HCT116 (cell line): ENCODE results near the gene ARSG. TPM values are rescaled to one million over a fixed set of nuclear protein-coding genes. Genes with fewer than 3 reads are reported as not detected.

Experiments used
- ATAC-seq: fragments of 200-7000 bp; cut with Tn5 transposase; 2 replicates; pipeline ENCODE4 v1.9.1; 2020; ENCODE audit warnings: mild to moderate bottlenecking, moderate library complexity
- BruUV-seq: library from RNA; stranded (reverse); fragments of 400-500 nt; replicated peaks from 2 replicates; lab custom pipeline; 2021; lab: Mats Ljungman, UMichigan
- CTCF ChIA-PET: fragments of 300-600 bp; sonication (Branson Sonifier 250); formaldehyde crosslinking; loops from one replicate; lab custom pipeline; 2021; ENCODE audit warnings: antibody characterized with exemption; lab: Charles Lee
- POLR2A ChIA-PET: fragments of 300-600, 350-600 bp; sonication (Branson Sonifier 250); formaldehyde crosslinking; loops from one replicate; lab custom pipeline; 2021; ENCODE audit warnings: antibody characterized with exemption; lab: Charles Lee
- RAD21 ChIA-PET, 2 experiments: fragments of 300-600 bp; sonication (Branson Sonifier 250); formaldehyde crosslinking; loops; one replicate each; lab custom pipeline; 2023; ENCODE audit warnings: low total read pairs in 2 of 2; ENCODE audit not compliant: uncharacterized antibody in 2 of 2, unreplicated experiment in 2 of 2, low non-redundant PET in 1 of 2; lab: Charles Lee
- DNase-seq: peaks from one replicate; pipeline ENCODE4 v3.0.0-alpha.2; 2010; ENCODE audit warnings: low read depth, low spot score
- H2AFZ ChIP-seq: fragments of 200-600 bp; shearing (Covaris generic), sonication (generic); 2 replicates; pipeline ENCODE4 v1.6.1; 2017; ENCODE audit warnings: low read depth, mixed run types, mixed read lengths, antibody characterized with exemption, low read length; ENCODE audit not compliant: poor library complexity, severe bottlenecking
- H3K27ac ChIP-seq: 2 replicates; pipeline ENCODE4 v1.5.1; 2012; ENCODE audit warnings: low read depth, low read length
- H3K27me3 ChIP-seq: fragments of 200-600 bp; sonication (generic); 2 replicates; pipeline ENCODE4 v1.6.1; 2016; ENCODE audit warnings: mixed run types, low read length, mixed read lengths; ENCODE audit not compliant: insufficient read depth
- H3K36me3 ChIP-seq, 2 experiments: fragments of 200-500 bp in 1 of 2; fragments of 200-600 bp in 1 of 2; sonication (Bioruptor generic) in 1 of 2; sonication (generic) in 1 of 2; 2 replicates each; pipeline versions ENCODE4 v1.5.1 to v1.6.1; 2014 to 2016; ENCODE audit warnings: low read length in 2 of 2, inconsistent platforms in 1 of 2, mixed read lengths in 1 of 2, mixed run types in 1 of 2; ENCODE audit not compliant: insufficient read depth in 2 of 2, control insufficient read depth in 1 of 2
- H3K4me1 ChIP-seq, 2 experiments: fragments of 200-600 bp in 1 of 2; sonication (generic) in 1 of 2; 2 replicates each; pipeline versions ENCODE4 v1.5.1 to v1.6.1; 2012 to 2017; ENCODE audit warnings: low read length in 2 of 2, inconsistent platforms in 1 of 2, mild to moderate bottlenecking in 1 of 2, mixed read lengths in 1 of 2, mixed run types in 1 of 2, moderate library complexity in 1 of 2; ENCODE audit not compliant: insufficient read depth in 2 of 2, control insufficient read depth in 1 of 2
- H3K4me2 ChIP-seq: fragments of 200-600 bp; sonication (generic); 2 replicates; pipeline ENCODE4 v1.6.1; 2017; ENCODE audit warnings: mixed run types, low read length, mixed read lengths
- H3K4me3 ChIP-seq, 2 experiments: fragments of 200-600 bp in 1 of 2; sonication (generic) in 1 of 2; replicated peaks in 1 of 2; 2 replicates each; pipeline ENCODE4 v1.5.1; 2011 to 2016; ENCODE audit warnings: low read length in 2 of 2, control low read depth in 1 of 2, low read depth in 1 of 2, mild to moderate bottlenecking in 1 of 2, mixed read lengths in 1 of 2, mixed run types in 1 of 2
- H3K79me2 ChIP-seq: fragments of 200-600 bp; sonication (generic); 2 replicates; pipeline ENCODE4 v1.6.1; 2017; ENCODE audit warnings: mild to moderate bottlenecking, mixed run types, low read length, moderate library complexity, mixed read lengths; ENCODE audit not compliant: insufficient read depth
- H3K9ac ChIP-seq: fragments of 200-600 bp; sonication (generic); 2 replicates; pipeline ENCODE4 v1.6.1; 2016; ENCODE audit warnings: low read length, mixed read lengths
- H3K9me2 ChIP-seq: fragments of 200-600 bp; sonication (generic), shearing (Covaris generic); 2 replicates; pipeline ENCODE4 v1.6.1; 2017; ENCODE audit warnings: mixed run types, mild to moderate bottlenecking, moderate library complexity; ENCODE audit not compliant: insufficient read depth
- H3K9me3 ChIP-seq, 2 experiments: fragments of 200-500 bp in 1 of 2; fragments of 200-600 bp in 1 of 2; sonication (Bioruptor generic) in 1 of 2; sonication (generic) in 1 of 2; 2 replicates each; pipeline ENCODE4 v1.6.1; 2014 to 2017; ENCODE audit warnings: low read length in 2 of 2, mixed read lengths in 2 of 2, inconsistent platforms in 1 of 2, low read depth in 1 of 2, mild to moderate bottlenecking in 1 of 2, mixed run types in 1 of 2, moderate library complexity in 1 of 2; ENCODE audit not compliant: control insufficient read depth in 1 of 2, insufficient read depth in 1 of 2
- H4K20me1 ChIP-seq: fragments of 200-600 bp; sonication (generic), shearing (Covaris generic); 2 replicates; pipeline ENCODE4 v1.6.1; 2017; ENCODE audit warnings: mixed run types, mild to moderate bottlenecking, moderate library complexity; ENCODE audit not compliant: insufficient read depth
- REST ChIP-seq: IDR thresholded peaks from 2 replicates; pipeline ENCODE4 v1.6.1; 2012; ENCODE audit warnings: low read depth
- SIN3A ChIP-seq: IDR thresholded peaks from 2 replicates; pipeline ENCODE4 v1.6.1; 2012; ENCODE audit warnings: low read depth
- intact Hi-C: fragments of 100-400 bp; cut with micrococcal nuclease; formaldehyde crosslinking; loops from 2 replicates; pipeline ENCODE4 v1.10.0; 2022
- total RNA-seq: library from RNA; stranded (reverse); gene quantifications from one replicate; pipeline ENCODE4 v1.2.1, GENCODE V29; 2021; ENCODE audit not compliant: unreplicated experiment

ARSG gene
- total RNA-seq, 1 experiment from 2014 or later = 17.1 TPM

DNA sequence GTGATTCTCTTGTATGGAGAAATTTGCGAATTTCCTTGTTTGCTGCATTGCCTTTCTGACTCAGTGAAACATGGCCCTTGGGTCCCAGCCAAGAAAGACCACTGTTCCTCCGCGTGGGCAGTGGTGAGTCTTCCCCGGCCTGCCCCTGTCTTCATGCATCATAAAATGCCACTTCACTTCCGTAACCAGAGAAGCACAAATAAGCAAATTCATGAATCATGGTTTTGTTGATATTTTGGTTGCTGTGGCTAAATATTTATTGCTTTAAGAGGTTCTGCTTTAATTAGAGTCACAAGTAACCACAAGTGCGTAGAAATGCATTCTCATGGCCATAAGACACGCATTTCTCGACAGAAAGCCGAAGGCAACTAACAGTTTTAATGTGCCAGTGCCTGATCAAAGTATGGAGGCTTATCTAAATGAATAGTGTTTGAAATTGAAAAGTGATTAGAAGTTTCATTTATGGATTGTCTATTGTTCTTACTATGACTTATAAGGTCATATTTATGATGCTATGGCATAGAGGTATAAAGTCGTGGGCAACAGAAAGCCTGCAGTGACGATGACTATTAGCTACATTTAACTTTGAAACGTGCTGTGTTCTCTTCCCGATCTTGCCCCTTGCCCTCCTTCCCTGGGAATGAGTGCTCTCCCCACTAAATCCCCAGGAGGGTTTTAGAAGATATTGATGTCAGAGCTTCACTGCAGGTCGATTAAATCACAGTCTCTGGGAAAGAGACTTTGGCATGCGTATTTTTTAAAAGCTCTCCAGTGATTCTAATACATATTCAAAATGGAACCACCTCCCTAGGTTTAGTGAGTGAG is 90.0 kb downstream of the ARSG start (continued):
- no peak for TF ChIP-seq REST

DNA sequence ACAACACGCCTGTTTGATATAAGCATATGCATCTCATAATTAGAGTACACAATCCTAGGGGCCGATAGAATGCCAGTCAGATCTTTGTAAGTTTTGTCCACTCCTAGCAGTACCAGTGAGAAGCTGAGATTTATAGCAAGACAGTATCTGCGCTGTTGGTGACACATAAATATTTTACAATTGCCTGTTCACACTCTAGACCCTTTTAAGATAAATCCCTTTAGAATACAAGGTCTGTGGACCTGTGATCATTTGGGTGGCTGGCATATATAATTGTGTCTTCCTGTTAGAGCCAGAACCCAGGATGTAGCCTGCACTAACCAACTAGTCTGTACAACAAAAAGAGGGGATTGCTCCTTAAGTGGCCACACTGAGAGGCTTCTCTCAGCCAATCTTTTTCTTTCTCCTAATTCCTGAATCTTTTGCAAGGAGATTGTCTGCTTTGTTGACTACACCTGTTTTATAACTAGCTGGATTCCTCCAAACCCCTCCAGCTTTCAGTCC is 91.3 kb downstream of the ARSG start:
- no peak for DNase-seq
- BruUV-seq = no TSS peak
- RAD21 ChIA-PET = interaction anchor here (1.3 to 2.9 kb wide), 3 partner anchors 16 to 118 kb away, joined by 3 to 7 read pairs (median 6); no protein-coding TSS in a partner anchor
- TF ChIP-seq REST (no peak), SIN3A (0 out of 2 replicates have a peak, but pooled peaks have one; percentile 32)
- Histone ChIP-seq H3K27me3 (no peaks in the 10 kb centered on the region), H3K9ac (peak overlapping the region; percentile 50), H3K4me3 (no peak overlapping the region), H3K4me1 (peaks cover 91 to 97% of the 10 kb centered on the region in 2 experiments), H3K9me2 (no peaks in the 10 kb centered on the region), H3K36me3 (no peaks in the 10 kb centered on the region), H4K20me1 (no peaks in the 10 kb centered on the region), H3K4me2 (peak overlapping the region; percentile 60), H3K27ac (peak overlapping the region; percentile 96), H3K9me3 (no peaks in the 10 kb centered on the region), H3K79me2 (no peaks in the 10 kb centered on the region), H2AFZ (no peak overlapping the region)
- ATAC-seq = no peak
- POLR2A ChIA-PET = interaction anchor here (0.9 to 3.1 kb wide), 11 partner anchors 8 to 96 kb away, joined by 3 to 17 read pairs (median 3); no protein-coding TSS in a partner anchor
- CTCF ChIA-PET = interaction anchor here (1.2 to 3.3 kb wide), 2 partner anchors 16 to 119 kb away, joined by 3 to 41 read pairs; no protein-coding TSS in a partner anchor
- intact Hi-C loops = loop anchor here (5.0 to 10.0 kb wide), 2 partner anchors 70 to 978 kb away; no protein-coding TSS in a partner anchor
